Neural cell (in vitro differentiated cells): ENCODE data around the gene NDUFA6. TPM values are rescaled to one million over a fixed set of nuclear protein-coding genes. Genes with fewer than 3 reads are reported as not detected.

Source experiments
- polyA plus RNA-seq: library from polyadenylated mRNA; depleted of rRNA; stranded (reverse); fragments of >200 nt; gene quantifications from 2 replicates; pipeline ENCODE4 v1.2.3, GENCODE V29; 2014
- small RNA-seq, 3 experiments: library from RNA; depleted of rRNA; stranded (forward); fragments of <200 nt; gene quantifications; one replicate each; pipeline ENCODE3, GENCODE V24; 2012

Gene NDUFA6
- polyA plus RNA-seq, 1 donor from 2014 or later: 273 TPM

Small RNA genes lying within 50 kb of the gene (small RNA-seq; reads per million reads assigned to genes)
- 0 reads per million in 3 experiments for gene SNORD13P1

Other genes with a start within 250 kb of the NDUFA6 start
- 0.62 and 2.2 TPM in 2 replicates for gene SHISA8, start 175.7 kb downstream of the NDUFA6 start, polyA plus RNA-seq
- 0.12 and 0.34 TPM in 2 replicates for gene TNFRSF13C, start 164.0 kb downstream of the NDUFA6 start, polyA plus RNA-seq
- gene CENPM, start 143.6 kb downstream of the NDUFA6 start, polyA plus RNA-seq: 1.7 and 2.1 TPM in 2 replicates
- 167 and 177 TPM in 2 replicates for gene SEPTIN3, start 121.3 kb downstream of the NDUFA6 start, polyA plus RNA-seq
- not detected in 2 replicates for gene WBP2NL, start 92.0 kb downstream of the NDUFA6 start, polyA plus RNA-seq
- gene NAGA, start 20.0 kb downstream of the NDUFA6 start, polyA plus RNA-seq: 8.8 and 11.4 TPM in 2 replicates
- gene PHETA2, start 16.5 kb downstream of the NDUFA6 start, polyA plus RNA-seq: 0.22 and 0.42 TPM in 2 replicates
- gene SMDT1, start 11.1 kb downstream of the NDUFA6 start, polyA plus RNA-seq: 42.8 and 44.0 TPM in 2 replicates
- gene CYP2D6, start 40.0 kb upstream of the NDUFA6 start, polyA plus RNA-seq: 11.5 and 14.2 TPM in 2 replicates
- 21.9 and 27.5 TPM in 2 replicates for gene TCF20, start 179.9 kb upstream of the NDUFA6 start, polyA plus RNA-seq